NCI-H526 (cell line): Measurements from ENCODE around the gene DHX58.

Experiments used
- DNase-seq, 2 experiments: peaks; one replicate each; lab custom pipeline; 2025; lab: John Stamatoyannopoulos, UW

DHX58 gene

GRCh38 chr17:42129109-42129837, 16.8 kb upstream of the DHX58 start:
- DNase-seq, result no peak

GRCh38 chr17:42127414-42127813, 14.9 kb upstream of the DHX58 start:
- no peak for DNase-seq

GRCh38 chr17:42126836-42127235, 14.3 kb upstream of the DHX58 start:
- DNase-seq, result no peak

- DNase-seq, result no peak
These were observed 13.1 kb upstream of the DHX58 start for GRCh38 chr17:42125565-42125964.

- DNase-seq, result no peak
These were observed 11.7 kb upstream of the DHX58 start for GRCh38 chr17:42124256-42124655.

GRCh38 chr17:42122371-42123303, 10.1 kb upstream of the DHX58 start, which contains the start of gene HSPB9:
HSPB9 (plus strand) TSS chr17:42122804; CDS start chr17:42122851, 47 bp downstream.
- peak; percentile 47 to 88 for DNase-seq

- DNase-seq, result peak; percentile 62 to 88
These were observed 8.6 kb upstream of the DHX58 start, which contains the start of gene KAT2A for GRCh38 chr17:42120770-42121769. KAT2A (minus strand) TSS chr17:42121367; CDS start chr17:42121304, 63 bp downstream.

- no peak for DNase-seq
These were observed 7.8 kb upstream of the DHX58 start for GRCh38 chr17:42120161-42120769.

GRCh38 chr17:42119301-42119700, 6.8 kb upstream of the DHX58 start:
- DNase-seq, result no peak

GRCh38 chr17:42118545-42118944, 6.0 kb upstream of the DHX58 start:
- peak; percentile 42 to 54 for DNase-seq

- DNase-seq, result no peak
These were observed 5.6 kb upstream of the DHX58 start for GRCh38 chr17:42118126-42118510.

GRCh38 chr17:42117397-42118125, 5.0 kb upstream of the DHX58 start:
- no peak for DNase-seq

- DNase-seq, result peak; percentile 70 to 89
These were observed 4.3 kb upstream of the DHX58 start for GRCh38 chr17:42116705-42117396.

- no peak for DNase-seq
These were observed 1.6 kb upstream of the DHX58 start for GRCh38 chr17:42114118-42114517.

- DNase-seq, result no peak
These were observed 967 bp upstream of the DHX58 start for GRCh38 chr17:42113293-42114069.

- peak in 1 of 2 experiments; percentile 52 for DNase-seq
These were observed 503 bp downstream of the DHX58 start for GRCh38 chr17:42111871-42112551.

- no peak for DNase-seq
These were observed 1.3 kb downstream of the DHX58 start for GRCh38 chr17:42111265-42111636.
